Measurements from ENCODE around the gene HSP90AA1.

GRCh38 chr14:102081231-102082080 lies 5.4 kb downstream of the HSP90AA1 start:
- TF ChIP-seq CTCF (conservative IDR thresholded peaks at IDR 0.05; ENCODE audit: low read depth, low read length) = no peak
- TF ChIP-seq EZH2 (IDR thresholded peaks at IDR 0.05; ENCODE audit: borderline replicate concordance, low read depth, low read length, poor library complexity, severe bottlenecking) = no peak
